ENCODE results near the gene HEPN1. TPM values are rescaled to one million over a fixed set of nuclear protein-coding genes. Genes with fewer than 3 reads are reported as not detected.

The HEPN1 gene
- total RNA-seq, 1 experiment from 2014 or later: not detected

DNA sequence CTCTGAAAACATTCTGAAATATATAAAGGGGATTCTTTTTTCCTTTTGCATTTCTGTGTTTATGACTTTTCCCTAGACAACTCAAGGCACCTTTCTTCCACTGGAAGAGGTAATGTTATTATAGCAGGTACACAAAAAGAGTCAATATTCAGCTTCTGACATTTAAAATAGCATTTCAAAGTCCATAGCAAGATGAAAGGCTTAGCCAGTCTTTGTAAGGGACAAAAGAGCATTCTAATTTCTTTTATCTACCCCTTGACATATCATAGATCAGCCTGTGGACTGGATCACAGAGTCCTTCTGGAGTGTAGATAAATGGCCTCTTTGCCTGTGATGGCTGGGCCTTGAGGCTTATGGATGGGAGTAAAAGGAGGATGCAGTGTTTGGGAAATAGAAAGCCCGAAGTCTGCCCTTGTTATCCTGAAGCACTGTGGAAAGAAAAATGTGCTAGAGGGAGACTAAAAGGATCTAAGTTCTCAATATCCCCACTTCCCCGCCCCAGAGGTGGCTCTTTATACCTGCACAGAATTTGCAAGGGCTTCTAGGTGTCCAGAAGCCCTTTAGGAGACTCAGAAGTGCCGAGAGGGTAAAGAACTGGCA is 18.4 kb downstream of the HEPN1 start:
- no peaks in the 10 kb centered on the region for H3K9me3 ChIP-seq (ENCODE audit: insufficient read depth, low read depth)
- H3F3A ChIP-seq (ENCODE audit: insufficient read depth, low read depth): no peaks in the 10 kb centered on the region; the same call in 1 of the 2 replicates
- ChIA-PET POLR2A (ENCODE audit: unreplicated experiment) (no interaction called here), CTCF (no interaction called here)
- H3K4me1 ChIP-seq (replicated peaks; ENCODE audit: insufficient read depth): 0 out of 2 replicates have a peak, but pooled peaks cover 7% of the 10 kb centered on the region
- no peak overlapping the region for H2AFZ ChIP-seq
- H4K20me1 ChIP-seq (ENCODE audit: insufficient read depth): no peaks in the 10 kb centered on the region
- H3K27ac ChIP-seq: no peak overlapping the region
- no peaks in the 10 kb centered on the region for H3K79me2 ChIP-seq (ENCODE audit: low read depth)
- DNase-seq: no peak
- H3K4me3 ChIP-seq: no peak overlapping the region
- peaks cover 22% of the 10 kb centered on the region; the same call in 1 of the 2 replicates for H3K27me3 ChIP-seq (ENCODE audit: insufficient read depth, low read depth)
- no peak overlapping the region for H3K4me2 ChIP-seq
- TF ChIP-seq, protein P1, sequence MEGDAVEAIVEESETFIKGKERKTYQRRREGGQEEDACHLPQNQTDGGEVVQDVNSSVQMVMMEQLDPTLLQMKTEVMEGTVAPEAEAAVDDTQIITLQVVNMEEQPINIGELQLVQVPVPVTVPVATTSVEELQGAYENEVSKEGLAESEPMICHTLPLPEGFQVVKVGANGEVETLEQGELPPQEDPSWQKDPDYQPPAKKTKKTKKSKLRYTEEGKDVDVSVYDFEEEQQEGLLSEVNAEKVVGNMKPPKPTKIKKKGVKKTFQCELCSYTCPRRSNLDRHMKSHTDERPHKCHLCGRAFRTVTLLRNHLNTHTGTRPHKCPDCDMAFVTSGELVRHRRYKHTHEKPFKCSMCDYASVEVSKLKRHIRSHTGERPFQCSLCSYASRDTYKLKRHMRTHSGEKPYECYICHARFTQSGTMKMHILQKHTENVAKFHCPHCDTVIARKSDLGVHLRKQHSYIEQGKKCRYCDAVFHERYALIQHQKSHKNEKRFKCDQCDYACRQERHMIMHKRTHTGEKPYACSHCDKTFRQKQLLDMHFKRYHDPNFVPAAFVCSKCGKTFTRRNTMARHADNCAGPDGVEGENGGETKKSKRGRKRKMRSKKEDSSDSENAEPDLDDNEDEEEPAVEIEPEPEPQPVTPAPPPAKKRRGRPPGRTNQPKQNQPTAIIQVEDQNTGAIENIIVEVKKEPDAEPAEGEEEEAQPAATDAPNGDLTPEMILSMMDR (conservative IDR thresholded peaks at IDR 0.05): no peak
- TF ChIP-seq EZH2 (IDR thresholded peaks at IDR 0.05; ENCODE audit: low read depth): no peak
- H3K9me2 ChIP-seq (ENCODE audit: insufficient read depth): no peaks in the 10 kb centered on the region
- intact Hi-C loops (cut with micrococcal nuclease; ENCODE audit: unreplicated experiment): no loop called here
- no peaks in the 10 kb centered on the region for H3K36me3 ChIP-seq (ENCODE audit: low read depth)
- BruUV-seq (replicated peaks): no TSS peak

DNA sequence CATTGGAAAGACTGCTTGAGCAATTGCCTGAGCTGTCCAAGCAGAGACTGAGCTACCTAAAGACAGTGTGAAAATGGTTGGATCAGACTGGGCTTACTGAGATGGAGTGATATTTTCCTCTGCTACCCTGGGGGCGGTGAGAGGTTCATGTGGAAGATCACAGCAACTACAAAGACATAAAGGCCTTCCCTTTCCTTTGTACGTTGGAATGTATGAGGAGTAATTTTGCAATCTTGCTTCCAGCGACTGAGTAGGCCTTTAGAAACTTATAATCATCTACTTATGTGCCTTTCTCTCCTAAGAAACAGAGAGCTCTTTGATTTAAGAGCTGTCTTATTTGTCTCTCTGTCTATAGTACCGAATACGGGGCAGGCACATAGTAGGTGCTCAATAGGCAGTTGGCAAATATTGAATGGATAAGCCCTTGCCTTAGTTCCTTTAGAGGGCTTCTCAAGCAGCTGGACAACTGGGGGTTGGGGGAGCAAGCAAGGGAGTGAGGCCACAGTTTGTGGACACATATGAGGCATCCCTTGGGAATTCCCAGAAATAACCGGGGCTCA is 19.2 kb downstream of the HEPN1 start:
- Histone ChIP-seq H4K20me1 (ENCODE audit: insufficient read depth) (no peaks in the 10 kb centered on the region), H3F3A (ENCODE audit: insufficient read depth, low read depth) (no peaks in the 10 kb centered on the region; the same call in 1 of the 2 replicates), H3K27me3 (ENCODE audit: insufficient read depth, low read depth) (peaks cover 22% of the 10 kb centered on the region; the same call in 1 of the 2 replicates), H3K36me3 (ENCODE audit: low read depth) (no peaks in the 10 kb centered on the region), H2AFZ (no peak overlapping the region), H3K4me3 (no peak overlapping the region), H3K27ac (no peak overlapping the region), H3K4me2 (no peak overlapping the region), H3K4me1 (replicated peaks; ENCODE audit: insufficient read depth) (0 out of 2 replicates have a peak, but pooled peaks cover 7% of the 10 kb centered on the region), H3K9me3 (ENCODE audit: insufficient read depth, low read depth) (no peaks in the 10 kb centered on the region), H3K9me2 (ENCODE audit: insufficient read depth) (no peaks in the 10 kb centered on the region), H3K79me2 (ENCODE audit: low read depth) (no peaks in the 10 kb centered on the region)
- ChIA-PET CTCF (no interaction called here), POLR2A (ENCODE audit: unreplicated experiment) (no interaction called here)
- no TSS peak for BruUV-seq (replicated peaks)
- DNase-seq: no peak
- no peak for TF ChIP-seq EZH2 (IDR thresholded peaks at IDR 0.05; ENCODE audit: low read depth)
- TF ChIP-seq, protein P1 (conservative IDR thresholded peaks at IDR 0.05): no peak
- intact Hi-C loops (cut with micrococcal nuclease; ENCODE audit: unreplicated experiment): no loop called here

DNA sequence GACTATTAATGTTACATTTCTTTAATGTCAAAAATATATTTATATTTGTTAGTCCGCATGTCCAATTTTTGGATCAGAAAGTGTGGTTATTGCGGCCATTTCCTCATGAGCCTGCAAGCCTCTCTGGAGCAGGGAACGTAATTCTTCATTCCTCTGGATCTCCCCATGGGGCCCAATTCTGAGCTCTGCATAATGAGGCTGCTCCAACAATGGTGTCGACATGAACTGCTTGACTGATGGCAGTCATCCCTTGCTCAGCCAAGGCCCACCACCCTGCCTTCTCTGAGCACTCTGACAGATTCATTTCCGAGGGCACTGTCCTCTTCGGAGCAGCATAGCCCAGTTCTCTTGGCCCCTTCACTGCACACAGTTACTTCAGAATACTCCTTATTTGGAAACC is 19.9 kb downstream of the HEPN1 start:
- Histone ChIP-seq H2AFZ (no peak overlapping the region), H3K9me3 (ENCODE audit: insufficient read depth, low read depth) (no peaks in the 10 kb centered on the region), H3K36me3 (ENCODE audit: low read depth) (no peaks in the 10 kb centered on the region), H3K9me2 (ENCODE audit: insufficient read depth) (no peaks in the 10 kb centered on the region), H3K27me3 (ENCODE audit: insufficient read depth, low read depth) (peaks cover 24% of the 10 kb centered on the region; the same call in 1 of the 2 replicates), H3K27ac (no peak overlapping the region), H3K4me2 (no peak overlapping the region), H3F3A (ENCODE audit: insufficient read depth, low read depth) (no peaks in the 10 kb centered on the region; the same call in 1 of the 2 replicates), H3K4me3 (no peak overlapping the region), H3K79me2 (ENCODE audit: low read depth) (no peaks in the 10 kb centered on the region), H3K4me1 (replicated peaks; ENCODE audit: insufficient read depth) (0 out of 2 replicates have a peak, but pooled peaks cover 7% of the 10 kb centered on the region), H4K20me1 (ENCODE audit: insufficient read depth) (no peaks in the 10 kb centered on the region)
- no TSS peak for BruUV-seq (replicated peaks)
- TF ChIP-seq, protein P1 (conservative IDR thresholded peaks at IDR 0.05): no peak
- TF ChIP-seq EZH2 (IDR thresholded peaks at IDR 0.05; ENCODE audit: low read depth): no peak
- ChIA-PET POLR2A (ENCODE audit: unreplicated experiment) (no interaction called here), CTCF (no interaction called here)
- no peak for DNase-seq
- intact Hi-C loops (cut with micrococcal nuclease; ENCODE audit: unreplicated experiment): no loop called here
